ENCODE measurements around the gene HS3ST5.
"Not testable (repeated sequence)": the region's sequence is repeated elsewhere in the genome, so short reads cannot be mapped to it uniquely, and the experiment has no call there.

Gene HS3ST5

DNA sequence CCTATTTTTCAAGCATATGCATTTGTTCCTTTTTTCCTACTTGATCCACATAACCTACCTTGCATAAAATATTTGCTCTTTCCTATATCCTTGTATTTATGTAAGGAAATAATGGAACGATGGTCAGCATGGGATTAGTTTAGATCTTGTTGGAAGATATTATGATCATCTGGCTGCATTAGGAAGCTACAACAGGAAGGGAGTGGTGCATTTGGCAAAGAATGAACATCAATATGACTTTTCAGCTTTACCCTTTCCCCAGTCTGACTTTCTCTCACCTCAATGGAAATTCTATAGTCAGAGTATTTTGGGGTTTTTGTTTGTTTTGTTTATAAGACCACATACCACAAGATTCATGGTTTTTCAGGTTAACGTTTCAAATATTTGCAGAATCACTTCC is 66.0 kb downstream of the HS3ST5 start:
- DNase-seq (ENCODE audit: low read depth in 2 of 2), result no peak

DNA sequence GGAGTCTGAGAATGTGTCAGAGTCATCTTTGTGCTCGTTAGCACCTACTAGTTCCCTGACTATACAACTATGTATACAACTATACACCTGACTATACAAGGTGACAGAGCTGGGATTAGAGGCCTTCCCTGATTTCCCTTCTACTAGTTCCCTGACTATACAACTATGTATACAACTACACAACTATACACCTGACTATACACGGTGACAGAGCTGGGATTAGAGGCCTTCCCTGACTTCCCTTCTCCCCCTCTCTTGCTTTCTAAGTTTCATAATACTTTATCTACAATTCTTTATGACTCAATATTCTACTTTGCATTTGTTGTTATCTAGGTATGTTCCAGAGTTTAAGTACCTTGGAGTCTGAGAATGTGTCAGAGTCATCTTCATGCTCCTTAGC is 68.0 kb downstream of the HS3ST5 start:
- DNase-seq (ENCODE audit: low read depth in 2 of 2), result no peak

DNA sequence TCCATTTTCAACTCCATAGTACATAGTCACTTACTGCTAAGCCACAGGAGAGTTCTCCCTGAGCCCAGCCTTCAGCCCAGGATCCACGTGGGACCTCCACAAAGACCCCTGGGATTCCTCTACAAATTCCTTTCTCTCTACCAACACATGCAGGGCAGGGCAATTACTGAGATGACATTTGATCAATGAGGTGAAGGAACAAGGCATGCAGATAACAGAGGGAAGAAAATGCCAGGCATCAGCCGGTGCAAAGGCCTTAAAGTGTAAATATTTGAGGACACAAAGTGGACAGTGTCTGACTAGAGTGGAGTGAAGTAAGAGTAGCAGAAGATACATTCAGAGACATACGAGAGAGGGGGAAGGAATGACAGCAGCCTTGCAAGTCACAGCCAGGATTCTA is 70.2 kb downstream of the HS3ST5 start:
- DNase-seq (ENCODE audit: low read depth in 2 of 2), result no peak

DNA sequence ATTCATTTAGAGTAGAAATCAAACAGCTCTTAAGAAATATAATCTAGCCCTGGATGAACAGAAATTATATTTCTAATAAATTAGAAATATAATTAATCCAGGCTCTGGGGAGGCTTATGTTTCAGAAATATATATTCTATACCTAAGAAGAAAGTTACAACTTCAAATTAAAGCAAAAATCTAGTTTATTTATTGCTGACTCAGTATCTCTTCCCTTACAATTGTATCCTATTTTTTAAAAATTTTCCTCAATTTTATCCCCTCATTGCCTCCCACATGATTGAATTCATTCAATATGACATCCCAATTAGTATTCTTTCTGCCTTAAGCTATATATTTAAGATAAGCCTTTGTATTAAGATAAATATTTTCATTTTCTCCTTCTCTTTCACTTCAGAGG is 71.4 kb downstream of the HS3ST5 start:
- no peak for DNase-seq (ENCODE audit: low read depth in 2 of 2)

DNA sequence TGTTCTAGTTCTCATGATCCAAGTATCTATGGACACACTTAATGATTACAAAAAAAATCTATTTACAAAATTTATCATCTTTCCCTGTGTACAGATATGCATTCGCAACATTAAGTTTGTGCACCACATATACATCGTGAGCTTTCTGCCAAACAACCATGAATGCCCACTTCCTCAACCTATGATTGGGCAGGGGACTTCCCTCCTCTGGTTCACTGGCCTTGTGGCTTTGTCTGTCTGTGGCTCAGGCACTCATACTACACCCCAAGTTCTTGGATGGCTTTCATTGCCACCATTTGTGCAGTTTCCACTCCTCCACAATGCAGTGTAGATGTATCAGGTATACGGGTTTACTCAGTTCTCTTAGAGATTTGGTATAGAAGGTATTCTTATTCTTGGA is 74.9 kb downstream of the HS3ST5 start:
- no peak for DNase-seq (ENCODE audit: low read depth in 2 of 2)

DNA sequence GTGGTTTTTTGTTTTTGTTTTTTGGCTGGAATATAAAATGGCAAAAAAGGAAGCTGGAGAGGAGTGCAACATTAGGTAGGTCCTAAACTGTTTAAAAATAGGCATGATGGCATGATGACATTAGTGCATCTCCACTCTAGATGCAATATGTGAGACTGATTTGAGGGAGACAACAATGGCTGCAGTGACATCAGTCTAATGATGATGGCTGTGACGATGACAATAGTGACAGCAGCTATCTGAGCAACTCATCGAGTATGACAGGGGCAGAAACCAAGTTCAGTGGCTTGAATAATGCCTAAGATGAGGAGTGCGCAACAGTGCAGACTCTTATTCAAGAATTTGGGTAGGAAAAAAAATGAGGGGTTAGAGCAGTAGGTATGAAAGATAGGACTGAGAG is 82.0 kb downstream of the HS3ST5 start:
- no peak for DNase-seq (ENCODE audit: low read depth in 2 of 2)

DNA sequence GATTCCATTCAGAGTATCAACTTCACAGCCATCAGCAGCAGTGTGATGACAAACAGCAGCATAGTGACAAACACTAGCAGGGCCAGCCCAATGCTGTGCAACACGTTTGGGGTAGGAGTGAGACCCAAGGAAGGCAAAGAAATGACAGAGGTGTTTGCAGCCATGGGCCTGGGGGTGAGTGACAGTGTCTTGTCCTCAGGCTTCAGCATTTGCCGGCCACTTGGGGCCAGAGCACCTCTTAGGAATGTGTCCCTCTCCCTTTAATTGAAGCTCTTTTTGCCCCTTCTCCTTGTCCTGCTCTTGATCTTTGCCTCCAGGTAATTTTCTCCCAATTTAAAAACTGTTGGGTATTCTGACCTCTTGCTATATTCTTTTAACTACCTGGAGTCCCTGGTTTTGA is 84.4 kb downstream of the HS3ST5 start:
- no peak for DNase-seq (ENCODE audit: low read depth in 2 of 2)

DNA sequence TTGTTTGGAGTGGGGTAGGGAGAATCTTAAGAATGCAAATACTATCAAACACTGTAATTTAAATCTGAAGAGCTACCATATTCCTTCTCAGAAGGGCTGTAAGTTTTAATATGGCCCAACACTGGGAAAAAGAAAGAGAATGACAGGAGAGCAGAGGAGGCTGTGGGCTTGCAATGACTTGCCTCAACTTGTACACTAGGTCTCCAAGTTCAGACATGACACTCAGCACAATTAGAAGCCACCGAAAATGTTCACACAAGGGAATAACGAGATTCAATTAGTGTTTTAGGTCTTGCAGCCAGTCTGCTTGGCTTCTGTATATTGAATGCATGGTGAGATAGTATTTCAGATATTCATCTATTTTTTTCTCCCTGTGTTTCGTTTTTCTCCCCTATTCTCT is 89.4 kb downstream of the HS3ST5 start:
- DNase-seq (ENCODE audit: low read depth in 2 of 2), result no peak

DNA sequence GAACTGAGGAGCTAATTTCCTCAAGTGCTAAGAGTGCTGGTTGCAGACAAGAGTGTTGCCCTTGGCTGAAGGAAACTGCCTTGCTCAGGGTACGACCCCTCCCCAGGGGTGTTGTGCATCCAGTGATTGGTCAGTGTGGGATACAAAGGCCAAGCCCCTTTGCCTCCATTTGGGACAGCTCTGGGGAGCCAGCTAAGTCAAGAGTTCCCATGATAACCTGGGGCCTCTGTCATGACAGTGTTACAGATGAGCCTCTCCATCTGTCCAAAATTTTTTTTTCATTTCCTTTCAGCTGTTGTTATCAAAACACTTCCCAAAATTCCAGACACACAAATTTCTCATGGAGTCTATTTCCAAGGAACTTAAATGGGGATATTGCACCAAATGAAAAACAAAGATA is 93.3 kb downstream of the HS3ST5 start:
- DNase-seq (ENCODE audit: low read depth in 2 of 2), result no peak

DNA sequence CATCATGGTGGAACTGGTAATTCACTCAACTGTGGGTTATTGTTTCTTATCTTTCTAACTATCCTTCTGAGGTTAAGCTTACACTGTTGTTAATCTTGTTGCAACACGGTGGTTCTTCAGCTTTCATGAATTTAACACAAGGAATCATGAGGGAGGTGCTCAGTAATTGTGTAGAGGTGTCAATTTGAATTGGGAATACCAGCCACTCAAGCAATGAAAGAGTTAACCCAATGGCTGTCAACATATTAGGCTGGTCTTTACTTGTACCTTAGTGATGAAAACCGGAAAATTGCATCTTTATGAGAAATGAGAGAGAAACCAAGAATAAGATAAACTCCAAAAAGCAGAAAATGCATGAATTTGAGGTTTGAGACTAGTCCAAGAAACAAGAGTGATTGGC is 95.7 kb downstream of the HS3ST5 start:
- no peak for DNase-seq (ENCODE audit: low read depth in 2 of 2)

DNA sequence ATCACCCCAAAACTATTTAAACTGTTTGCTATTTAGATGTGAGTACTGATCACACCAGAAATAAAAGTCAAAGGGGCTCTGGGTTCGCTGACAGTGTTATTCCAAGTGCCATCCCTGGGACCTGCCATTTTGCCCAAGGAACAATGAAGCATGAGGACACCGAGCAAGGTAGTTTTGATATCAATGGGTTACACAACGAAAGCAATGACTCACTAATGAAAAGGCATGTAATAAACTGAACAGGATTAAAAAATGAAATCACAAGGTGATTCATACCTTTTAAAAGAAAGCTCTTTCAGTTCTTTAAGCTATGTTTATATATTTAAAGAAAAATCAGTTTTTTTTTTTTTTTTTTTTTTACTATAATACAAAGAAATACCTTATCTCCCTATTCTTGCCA is 102.0 kb downstream of the HS3ST5 start:
- no peak for DNase-seq (ENCODE audit: low read depth in 2 of 2)

DNA sequence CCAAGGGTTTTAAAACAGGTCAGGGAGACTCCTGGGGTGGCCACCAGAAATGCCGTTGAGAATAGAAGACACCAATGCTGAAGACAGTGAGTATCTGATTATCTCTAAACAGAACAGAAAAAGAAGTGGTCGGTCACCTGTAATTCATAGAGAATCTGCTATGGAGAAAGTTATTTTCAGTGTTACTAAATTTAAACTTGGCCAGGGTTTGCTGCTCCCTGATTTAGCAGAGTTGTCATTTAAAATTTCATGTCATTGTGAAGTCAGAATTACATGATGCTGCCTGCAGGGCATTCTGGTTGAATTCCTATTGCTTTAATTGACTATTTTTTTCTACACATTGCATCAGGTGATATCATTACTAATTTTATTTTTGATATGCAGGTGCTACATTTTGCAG is 114.1 kb downstream of the HS3ST5 start:
- DNase-seq (ENCODE audit: low read depth in 2 of 2), result no peak

DNA sequence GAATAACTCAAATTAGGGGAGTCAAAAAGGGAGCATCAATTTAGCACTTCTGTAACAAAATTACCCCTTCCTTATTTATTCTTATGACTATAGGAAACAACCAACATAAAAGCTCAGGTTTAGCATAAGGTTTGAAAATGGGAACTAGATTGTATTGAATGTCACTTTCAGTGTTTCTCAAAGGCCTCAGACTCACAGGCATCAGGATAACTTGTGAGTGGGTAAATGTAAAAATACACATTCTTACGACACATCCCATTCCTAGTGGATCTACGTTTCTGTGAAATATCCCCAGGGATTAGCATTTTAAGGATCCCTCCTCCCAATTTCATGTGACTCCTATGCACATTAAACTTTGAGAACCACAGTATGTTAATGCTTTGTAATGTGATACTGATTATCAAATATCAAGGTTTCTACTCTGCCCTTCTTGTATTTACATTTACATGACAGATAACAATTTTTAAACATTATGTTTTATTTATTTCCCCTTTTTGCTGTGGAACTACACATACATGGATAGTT is 114.8 kb downstream of the HS3ST5 start:
- DNase-seq (ENCODE audit: low read depth in 2 of 2), result no peak

DNA sequence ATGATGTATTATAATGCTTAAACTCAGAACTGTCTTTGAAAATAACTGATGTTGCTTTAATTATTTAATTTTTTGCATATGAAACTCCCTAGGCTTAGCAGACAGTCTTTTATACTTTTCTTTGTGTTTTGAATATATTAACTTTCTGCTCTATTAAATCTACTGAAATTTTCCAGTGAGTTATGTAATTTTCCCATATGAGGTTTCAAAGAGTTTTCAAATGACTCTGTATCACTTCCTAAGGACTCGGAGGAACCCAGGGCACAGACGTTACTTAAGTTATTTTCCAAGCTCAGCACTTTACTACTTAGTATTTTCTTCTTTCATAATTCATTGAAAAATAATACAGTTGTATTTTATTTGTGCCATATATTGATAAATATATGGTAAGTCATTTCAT is 122.6 kb downstream of the HS3ST5 start:
- DNase-seq (ENCODE audit: low read depth in 2 of 2), result no peak

DNA sequence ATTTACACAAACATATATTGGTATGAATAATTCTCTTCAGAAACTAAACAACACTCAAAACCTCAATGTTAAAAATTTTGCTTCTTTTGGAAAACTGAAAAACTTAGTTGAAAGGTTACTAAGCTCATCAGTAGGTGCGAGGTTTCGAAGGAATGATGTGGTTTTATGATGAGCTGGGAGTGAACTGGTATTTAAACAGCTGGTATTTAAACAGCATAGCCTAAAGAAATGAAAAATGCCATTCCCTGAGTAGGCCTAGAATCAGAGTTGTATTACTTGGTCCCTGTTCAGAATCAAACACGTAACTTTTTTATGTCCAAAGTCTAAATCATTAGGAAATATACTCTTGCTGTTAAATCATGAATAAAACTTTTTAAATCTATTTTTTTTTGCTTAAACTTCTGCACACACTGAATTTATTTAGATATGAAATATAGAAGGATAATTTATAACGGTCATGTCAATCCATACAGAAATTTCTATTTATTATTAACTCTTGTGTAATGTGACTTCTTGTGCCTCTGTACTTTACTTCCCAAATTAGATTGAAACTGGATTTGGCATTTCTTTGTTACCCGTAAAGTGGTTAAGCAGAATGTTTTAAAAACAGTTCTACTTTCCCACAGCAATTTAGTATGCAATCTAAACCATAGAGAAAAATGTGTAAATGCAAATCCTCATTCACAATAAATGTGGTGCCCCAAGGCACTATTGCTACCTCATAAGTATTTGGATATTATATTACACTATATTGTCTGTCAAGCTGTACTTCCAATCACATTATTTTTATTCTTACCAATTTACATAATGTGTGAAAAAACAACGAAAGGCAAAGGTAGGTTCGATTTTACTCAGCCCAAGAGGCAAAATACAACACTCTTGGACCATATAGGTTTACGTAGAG is 124.1 kb downstream of the HS3ST5 start:
- DNase-seq (ENCODE audit: low read depth in 2 of 2), result no peak

DNA sequence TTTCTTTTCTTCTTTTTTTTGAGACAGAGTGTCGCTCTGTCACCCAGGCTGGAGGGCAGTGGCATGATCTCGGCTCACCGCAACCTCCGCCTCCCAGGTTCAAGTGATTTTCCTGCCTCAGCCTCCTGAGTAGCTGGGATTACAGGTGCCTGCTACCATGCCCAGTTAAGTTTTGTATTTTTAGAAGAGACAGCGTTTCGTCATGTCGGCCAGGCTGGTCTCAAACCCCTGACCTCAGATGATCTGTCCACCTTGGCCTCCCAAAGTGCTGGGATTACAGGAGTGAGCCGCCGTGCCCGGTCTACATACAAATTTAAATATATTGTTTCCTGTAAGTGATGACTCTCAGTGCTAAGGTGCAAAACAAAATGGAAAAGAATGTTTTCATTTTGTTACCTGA is 124.8 kb downstream of the HS3ST5 start:
- not testable (repeated sequence) for DNase-seq (ENCODE audit: low read depth in 2 of 2)

DNA sequence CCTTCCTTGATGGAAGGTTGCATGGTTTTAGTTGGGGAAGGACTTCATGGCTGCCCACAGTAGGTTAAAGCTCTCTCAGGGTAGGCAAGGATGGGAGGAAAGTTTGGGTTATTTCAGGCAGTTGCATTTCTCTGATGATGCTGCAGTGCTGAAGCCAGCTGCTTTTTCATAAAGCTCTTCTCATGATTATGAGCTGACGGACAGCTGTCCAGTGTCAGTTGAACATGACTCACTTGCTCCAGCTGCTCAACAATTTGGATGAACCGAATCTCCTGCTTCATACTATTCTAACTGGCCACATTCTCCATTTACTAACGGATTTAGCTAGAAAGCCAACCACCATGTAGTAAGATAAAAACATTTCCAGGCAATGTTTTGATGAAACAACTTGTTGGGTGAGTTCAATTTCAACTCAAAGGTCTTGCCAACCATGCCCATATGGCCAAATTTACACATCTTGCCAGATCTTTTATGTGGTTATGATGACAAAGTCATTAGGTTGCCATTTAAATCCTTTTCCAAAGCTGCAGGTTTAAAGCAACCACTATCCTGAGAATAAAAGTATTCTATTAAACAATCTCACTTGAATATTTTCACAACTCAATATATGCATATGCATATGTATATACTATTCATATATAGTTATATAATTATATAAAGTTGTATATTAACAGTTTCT is 125.9 kb downstream of the HS3ST5 start:
- no peak for DNase-seq (ENCODE audit: low read depth in 2 of 2)

DNA sequence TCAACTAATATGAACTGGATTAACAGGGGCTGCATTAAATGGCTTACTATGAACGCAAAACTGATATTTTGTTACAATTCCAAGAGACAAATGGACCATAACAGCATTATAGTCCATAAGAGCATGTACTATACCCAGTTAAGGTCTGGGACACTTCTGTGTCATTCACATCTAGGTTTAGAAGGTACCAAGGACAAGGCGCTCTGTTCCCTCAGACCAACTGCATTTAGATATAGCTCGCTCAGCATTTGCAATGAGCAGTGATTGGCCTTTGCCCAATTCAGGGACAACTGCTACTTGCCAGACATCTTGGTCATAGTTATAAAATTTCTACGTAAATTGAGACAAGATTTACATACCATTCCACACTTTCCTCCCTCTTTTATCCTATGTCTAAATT is 132.4 kb downstream of the HS3ST5 start:
- DNase-seq (ENCODE audit: low read depth in 2 of 2), result no peak

DNA sequence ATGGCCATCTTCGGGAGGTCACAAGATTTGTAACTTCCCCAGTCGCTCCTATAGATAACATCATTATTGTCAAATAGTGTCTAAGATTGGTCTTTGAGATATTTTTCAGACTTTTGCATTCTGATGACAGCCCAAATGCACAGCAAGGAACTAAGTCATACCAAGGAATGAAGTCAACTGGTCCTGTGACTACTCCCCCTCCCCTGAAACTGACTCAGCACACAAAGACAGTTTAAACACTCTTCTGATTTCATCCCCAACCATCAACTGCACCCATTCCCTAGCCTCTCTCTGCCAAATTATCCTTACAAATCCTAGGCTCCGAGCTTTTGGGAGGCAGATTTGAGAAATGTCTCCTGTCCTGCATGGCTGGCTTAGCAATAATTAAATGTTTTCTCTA is 139.4 kb downstream of the HS3ST5 start:
- DNase-seq (ENCODE audit: low read depth in 2 of 2), result no peak

DNA sequence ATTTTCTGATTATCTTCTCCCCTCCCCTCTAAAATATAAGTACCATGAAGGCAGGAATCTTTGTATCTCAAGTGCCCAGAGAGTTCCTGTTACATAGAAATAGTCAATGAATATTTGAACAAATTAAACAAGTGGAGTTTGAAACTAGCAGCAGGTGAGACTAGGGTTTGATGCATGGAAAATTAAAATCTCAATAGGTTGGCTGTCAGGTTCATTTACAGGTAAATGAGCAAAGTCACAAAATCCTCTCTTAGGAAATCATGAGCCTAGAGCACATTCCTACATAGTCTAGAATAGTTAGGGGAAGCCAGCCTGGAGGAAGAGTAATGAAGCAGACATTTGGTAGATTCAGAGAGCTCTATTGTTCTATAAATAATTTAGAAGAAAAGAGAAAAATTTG is 140.4 kb downstream of the HS3ST5 start:
- DNase-seq (ENCODE audit: low read depth in 2 of 2), result no peak

DNA sequence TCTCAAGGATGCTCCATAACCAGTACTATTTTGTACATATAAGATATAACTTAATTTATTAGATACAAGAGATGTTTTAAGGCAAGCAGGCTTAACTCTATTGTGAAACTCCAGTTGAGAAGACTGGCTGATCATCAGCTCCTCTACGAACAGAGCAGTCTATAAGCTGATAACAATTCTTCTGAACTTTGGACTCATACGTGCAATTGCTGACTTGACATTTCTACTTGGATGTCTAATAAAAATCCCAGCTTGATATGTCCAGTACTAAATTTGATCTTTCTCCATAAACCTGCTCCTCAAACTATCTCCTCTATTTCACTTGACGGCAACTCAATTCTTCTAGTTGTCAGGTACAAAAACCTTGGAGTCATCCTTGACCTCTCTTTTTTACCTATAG is 141.9 kb downstream of the HS3ST5 start:
- DNase-seq (ENCODE audit: low read depth in 2 of 2), result no peak

DNA sequence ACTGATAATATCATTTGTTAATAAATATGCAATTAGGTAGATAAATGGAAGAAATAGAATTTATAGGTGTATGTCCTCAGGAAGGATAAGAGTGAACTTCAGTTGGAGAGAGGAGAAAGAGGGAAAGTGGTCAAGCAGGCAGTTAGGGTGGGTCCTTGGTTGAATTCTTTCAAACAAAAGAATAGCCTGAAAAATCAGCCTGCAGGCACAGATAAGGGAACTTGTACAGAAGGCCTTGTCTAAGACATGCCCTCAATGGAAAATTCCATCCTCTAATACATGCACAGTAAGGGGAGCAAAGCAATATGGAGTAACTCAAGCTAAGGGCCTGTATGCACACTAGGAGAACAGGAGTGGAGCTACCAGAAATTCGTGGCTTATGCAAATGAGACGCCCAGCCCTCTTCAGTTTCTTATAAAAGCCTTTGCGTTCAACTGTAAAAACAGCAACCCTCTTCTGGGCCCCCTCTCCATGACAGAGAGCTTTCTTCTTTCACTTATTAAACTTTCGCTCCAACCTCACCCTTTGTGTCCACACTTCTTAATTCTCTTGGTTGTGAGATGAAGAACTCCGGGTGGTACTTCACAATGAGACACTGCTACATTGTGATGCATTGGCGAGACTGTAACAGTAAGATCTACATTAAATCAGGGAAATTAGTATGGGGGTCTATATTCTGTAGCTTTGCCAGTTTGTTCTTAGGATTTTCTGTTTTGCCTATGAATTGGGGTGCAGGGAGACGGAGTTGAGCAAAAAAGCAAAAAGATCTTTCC is 147.0 kb downstream of the HS3ST5 start:
- no peak for DNase-seq (ENCODE audit: low read depth in 2 of 2)

DNA sequence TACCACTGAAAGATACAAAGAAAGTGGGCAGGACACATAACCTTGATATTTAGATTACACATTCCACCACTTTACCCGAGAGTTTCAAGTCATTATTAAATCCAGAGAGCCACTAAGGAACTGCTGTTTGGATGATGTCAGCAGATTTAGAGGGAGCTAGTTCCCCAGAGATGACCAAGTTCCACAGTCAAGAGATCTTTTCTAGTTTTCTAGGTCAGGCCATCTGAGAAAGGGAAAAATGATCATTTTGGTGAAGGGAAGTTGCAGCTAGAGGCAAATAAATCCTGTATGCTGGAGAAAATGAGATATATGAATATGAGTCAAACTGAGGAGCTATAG is 147.8 kb downstream of the HS3ST5 start:
- no peak for DNase-seq (ENCODE audit: low read depth in 2 of 2)
